ENCODE measurements around the gene CEP43.

The CEP43 gene

DNA sequence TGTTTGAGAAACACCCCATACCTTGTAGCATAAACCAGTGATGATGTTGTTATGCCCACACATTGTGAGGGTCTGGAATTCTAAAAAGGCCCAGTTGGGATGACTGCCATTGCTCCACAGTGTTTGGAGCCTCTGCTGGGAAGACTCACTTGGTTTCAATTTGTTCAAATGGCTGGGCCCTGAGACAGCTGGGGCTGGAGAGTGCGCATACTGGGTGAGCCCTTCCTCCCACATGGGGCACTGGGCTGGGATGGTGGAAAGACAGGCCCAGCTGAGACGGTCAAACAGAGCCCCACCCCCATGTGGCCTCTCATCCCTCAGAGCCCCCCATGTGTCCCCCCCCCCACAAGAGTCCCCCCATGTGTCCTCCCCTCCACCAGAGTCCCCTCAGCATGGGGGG is 22.6 kb upstream of the CEP43 start:
- no peaks in the 10 kb centered on the region for H3K27me3 ChIP-seq (ENCODE audit: control insufficient read depth, low read length)
- no peak overlapping the region for H3K4me3 ChIP-seq (ENCODE audit: low read length)
- H3K9me2 ChIP-seq (replicated peaks; ENCODE audit: control insufficient read depth, low read length): no peaks in the 10 kb centered on the region
- no peak overlapping the region for H3K4me2 ChIP-seq (ENCODE audit: low read length)
- no peaks in the 10 kb centered on the region for H3K79me2 ChIP-seq (ENCODE audit: control insufficient read depth, low read length)
- H3K27ac ChIP-seq (ENCODE audit: low read depth, low read length): no peak overlapping the region
- H4K20me1 ChIP-seq (ENCODE audit: control insufficient read depth, insufficient read depth, low read depth, low read length): no peaks in the 10 kb centered on the region
- H3K9me3 ChIP-seq (ENCODE audit: control insufficient read depth, insufficient read depth, low read length): no peaks in the 10 kb centered on the region
- TF ChIP-seq CTCF (IDR thresholded peaks at IDR 0.05; ENCODE audit: low read depth, low read length, poor library complexity, severe bottlenecking): no peak
- no peak for TF ChIP-seq EZH2phosphoT487 (IDR thresholded peaks at IDR 0.05; ENCODE audit: borderline replicate concordance, low read length)
- H3F3A ChIP-seq (ENCODE audit: control insufficient read depth, insufficient read depth): no peaks in the 10 kb centered on the region; the same call in 1 of the 2 replicates
- H3K4me1 ChIP-seq (ENCODE audit: control insufficient read depth, low read length): no peaks in the 10 kb centered on the region
- peaks cover 23% of the 10 kb centered on the region for H3K36me3 ChIP-seq (ENCODE audit: control insufficient read depth, low read length)

DNA sequence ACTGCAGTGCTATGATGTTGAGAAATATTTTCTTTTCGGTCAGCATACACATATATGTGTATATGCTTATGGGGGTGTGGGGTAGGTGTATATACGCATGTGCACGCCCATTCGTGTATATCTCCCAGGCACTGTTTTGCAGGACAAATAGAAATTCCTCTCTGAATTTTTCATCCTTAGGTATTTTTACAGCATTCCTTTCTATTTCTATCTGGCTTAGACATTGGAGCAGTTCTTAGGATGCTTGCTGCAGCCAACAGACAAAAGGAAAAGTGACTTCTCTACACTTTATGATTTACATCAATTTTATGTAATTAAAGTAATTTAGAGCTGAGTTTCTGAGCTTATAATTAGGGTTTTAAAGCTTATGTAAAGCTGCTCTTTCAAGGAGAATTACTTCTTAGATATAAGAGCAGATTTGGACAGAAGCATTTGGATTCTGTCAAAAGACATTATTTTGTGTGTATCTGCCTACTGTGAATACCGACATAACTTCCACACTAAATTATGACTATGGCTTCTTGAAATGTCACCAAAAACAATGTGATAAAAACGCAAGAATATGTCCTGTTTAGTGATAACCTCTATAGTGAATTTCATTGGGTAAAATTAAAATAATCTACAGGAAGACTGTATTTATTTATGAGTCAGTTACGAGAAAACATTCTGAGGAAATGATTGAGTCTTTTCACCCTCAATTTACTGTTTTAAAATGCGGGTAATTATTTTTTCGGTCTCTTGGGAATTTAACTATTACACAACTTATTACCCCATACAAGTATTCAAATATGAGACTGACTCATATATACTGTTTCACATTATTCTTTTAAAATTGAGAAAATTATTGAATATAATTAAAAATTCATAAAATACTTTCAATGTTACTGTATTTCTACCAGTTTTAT is 21.3 kb upstream of the CEP43 start:
- Histone ChIP-seq H3K4me3 (ENCODE audit: low read length) (no peak overlapping the region), H3K9me3 (ENCODE audit: control insufficient read depth, insufficient read depth, low read length) (no peaks in the 10 kb centered on the region), H3K9me2 (replicated peaks; ENCODE audit: control insufficient read depth, low read length) (no peaks in the 10 kb centered on the region), H3F3A (ENCODE audit: control insufficient read depth, insufficient read depth) (no peaks in the 10 kb centered on the region; the same call in 1 of the 2 replicates), H4K20me1 (ENCODE audit: control insufficient read depth, insufficient read depth, low read depth, low read length) (no peaks in the 10 kb centered on the region), H3K79me2 (ENCODE audit: control insufficient read depth, low read length) (peaks cover 2% of the 10 kb centered on the region), H3K36me3 (ENCODE audit: control insufficient read depth, low read length) (peaks cover 20% of the 10 kb centered on the region), H3K4me2 (ENCODE audit: low read length) (no peak overlapping the region), H3K27ac (ENCODE audit: low read depth, low read length) (no peak overlapping the region), H3K4me1 (ENCODE audit: control insufficient read depth, low read length) (no peaks in the 10 kb centered on the region), H3K27me3 (ENCODE audit: control insufficient read depth, low read length) (no peaks in the 10 kb centered on the region)
- TF ChIP-seq EZH2phosphoT487 (IDR thresholded peaks at IDR 0.05; ENCODE audit: borderline replicate concordance, low read length): no peak

GRCh38 chr6:166980738-166981137 is 18.5 kb upstream of the CEP43 start:
- H3K36me3 ChIP-seq (ENCODE audit: control insufficient read depth, low read length): peaks cover 38% of the 10 kb centered on the region
- no peaks in the 10 kb centered on the region for H4K20me1 ChIP-seq (ENCODE audit: control insufficient read depth, insufficient read depth, low read depth, low read length)
- TF ChIP-seq EZH2phosphoT487 (IDR thresholded peaks at IDR 0.05; ENCODE audit: borderline replicate concordance, low read length): no peak
- no peak for TF ChIP-seq CTCF (IDR thresholded peaks at IDR 0.05; ENCODE audit: low read depth, low read length, poor library complexity, severe bottlenecking)

DNA sequence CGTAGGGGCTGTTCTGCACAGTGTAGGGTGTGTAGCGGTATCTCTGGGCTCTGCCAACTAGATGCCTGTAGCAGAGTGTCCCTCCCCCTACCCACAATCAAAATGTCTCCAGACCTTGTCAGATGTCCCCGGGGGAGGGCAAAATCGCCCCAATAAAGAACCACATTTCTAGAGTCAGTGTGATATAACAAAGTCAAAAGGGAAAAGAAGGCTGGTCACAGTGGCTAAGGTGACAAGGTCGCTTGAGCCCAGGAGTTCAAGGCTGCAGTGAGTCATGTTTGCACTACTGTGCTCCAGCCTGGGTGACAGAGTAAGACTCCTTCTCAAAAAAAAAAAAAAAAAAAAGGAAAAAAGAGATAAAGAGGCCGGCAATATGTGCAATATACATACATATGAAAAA is 11.7 kb upstream of the CEP43 start:
- no peak overlapping the region for H3K4me3 ChIP-seq (ENCODE audit: low read length)
- H3K9me3 ChIP-seq (ENCODE audit: control insufficient read depth, insufficient read depth, low read length): no peaks in the 10 kb centered on the region
- H3K27me3 ChIP-seq (ENCODE audit: control insufficient read depth, low read length): no peaks in the 10 kb centered on the region
- H4K20me1 ChIP-seq (ENCODE audit: control insufficient read depth, insufficient read depth, low read depth, low read length): no peaks in the 10 kb centered on the region; the same call in 1 of the 2 replicates
- peaks cover 94% of the 10 kb centered on the region for H3K79me2 ChIP-seq (ENCODE audit: control insufficient read depth, low read length)
- no peaks in the 10 kb centered on the region for H3K9me2 ChIP-seq (replicated peaks; ENCODE audit: control insufficient read depth, low read length)
- H3K36me3 ChIP-seq (ENCODE audit: control insufficient read depth, low read length): peaks cover 40% of the 10 kb centered on the region
- peaks cover 2% of the 10 kb centered on the region; the same call in 1 of the 2 replicates for H3K4me1 ChIP-seq (ENCODE audit: control insufficient read depth, low read length)
- H3K27ac ChIP-seq (ENCODE audit: low read depth, low read length): no peak overlapping the region
- TF ChIP-seq EZH2phosphoT487 (IDR thresholded peaks at IDR 0.05; ENCODE audit: borderline replicate concordance, low read length): no peak
- TF ChIP-seq CTCF (IDR thresholded peaks at IDR 0.05; ENCODE audit: low read depth, low read length, poor library complexity, severe bottlenecking): no peak
- H3F3A ChIP-seq (ENCODE audit: control insufficient read depth, insufficient read depth): no peaks in the 10 kb centered on the region
- H3K4me2 ChIP-seq (ENCODE audit: low read length): no peak overlapping the region

More at GRCh38 chr6:166980738-166981137, 18.5 kb upstream of the CEP43 start:
- H3K27me3 ChIP-seq (ENCODE audit: control insufficient read depth, low read length): no peaks in the 10 kb centered on the region
- no peak overlapping the region for H3K4me3 ChIP-seq (ENCODE audit: low read length)
- H3K79me2 ChIP-seq (ENCODE audit: control insufficient read depth, low read length): peaks cover 28% of the 10 kb centered on the region
- no peaks in the 10 kb centered on the region; the same call in 1 of the 2 replicates for H3F3A ChIP-seq (ENCODE audit: control insufficient read depth, insufficient read depth)
- H3K4me2 ChIP-seq (ENCODE audit: low read length): no peak overlapping the region
- no peaks in the 10 kb centered on the region for H3K4me1 ChIP-seq (ENCODE audit: control insufficient read depth, low read length)
- no peak overlapping the region for H3K27ac ChIP-seq (ENCODE audit: low read depth, low read length)
- no peaks in the 10 kb centered on the region for H3K9me2 ChIP-seq (replicated peaks; ENCODE audit: control insufficient read depth, low read length)
- no peaks in the 10 kb centered on the region for H3K9me3 ChIP-seq (ENCODE audit: control insufficient read depth, insufficient read depth, low read length)
